Measurements from ENCODE around the gene KCNG4.

Gene KCNG4

GRCh38 chr16:84181144-84181915 lies 58.5 kb downstream of the KCNG4 start:
- no peak for DNase-seq

DNA sequence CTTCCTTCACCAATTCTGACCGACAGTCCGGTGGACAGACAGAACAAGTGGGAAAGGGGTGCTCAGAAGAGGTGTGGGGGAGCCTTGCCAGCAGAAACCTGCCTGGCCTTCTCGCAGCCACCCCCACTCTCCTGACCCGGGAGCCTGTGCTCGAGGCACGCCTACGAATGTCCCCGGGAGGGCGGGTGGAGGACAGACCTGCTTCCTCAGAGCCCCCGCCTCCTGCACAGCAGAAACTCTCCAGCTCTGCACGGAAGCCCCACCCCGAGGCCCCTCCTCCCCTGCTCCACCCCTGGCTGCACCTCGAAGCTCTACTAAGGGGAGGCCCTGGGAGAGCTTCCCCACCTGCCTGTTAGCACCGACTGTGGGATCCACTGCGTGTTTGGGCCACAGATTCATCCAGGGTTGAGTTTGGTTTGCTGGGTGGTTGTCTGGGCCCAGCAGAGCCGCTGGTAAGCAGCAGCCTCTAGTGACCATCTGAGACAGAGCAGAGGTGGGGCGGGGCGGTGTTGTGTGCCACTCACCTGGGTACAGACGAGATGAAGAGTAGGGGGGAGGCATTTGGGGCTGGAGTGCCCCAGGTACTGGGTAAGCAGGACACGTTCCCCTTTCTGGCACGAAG lies 59.2 kb downstream of the KCNG4 start:
- no peak for DNase-seq

DNA sequence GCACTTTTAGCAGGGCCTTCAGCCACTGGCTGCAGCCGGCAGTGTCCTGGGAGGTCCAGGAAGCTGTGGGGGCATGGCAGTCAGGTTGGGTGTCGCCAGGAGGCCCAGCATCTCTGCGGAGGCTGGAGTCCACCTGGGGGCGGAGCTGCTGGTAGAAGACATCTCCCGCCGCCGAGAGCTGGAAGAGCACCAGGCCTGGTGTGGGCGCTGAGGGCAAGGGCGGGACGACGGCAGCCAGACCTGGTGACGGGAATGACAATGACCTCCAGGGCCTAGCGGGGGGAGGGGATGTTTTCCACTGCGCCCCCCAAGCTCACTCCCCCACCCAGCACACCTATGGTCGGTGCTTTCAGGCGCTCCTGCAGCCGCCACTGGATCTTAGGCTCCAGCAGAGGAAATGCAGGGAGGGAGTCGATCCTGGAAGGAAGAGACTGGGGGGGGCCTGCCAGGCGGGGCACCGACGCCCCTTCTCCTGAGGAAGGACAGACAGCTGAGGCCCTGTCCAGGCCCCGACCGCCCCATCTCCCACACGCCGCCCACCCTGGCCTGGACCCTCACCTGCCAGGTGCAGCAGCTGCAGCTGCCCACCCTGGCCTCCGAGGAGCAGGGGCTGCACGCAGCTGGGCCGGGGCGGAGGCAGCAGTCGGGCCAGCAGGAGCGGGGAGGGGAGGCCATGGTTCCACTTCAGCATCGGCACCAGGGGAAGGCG lies 60.0 kb downstream of the KCNG4 start:
- no peak for DNase-seq

GRCh38 chr16:84178892-84179611 lies 60.8 kb downstream of the KCNG4 start:
- DNase-seq: no peak

GRCh38 chr16:84178146-84178765 lies 61.6 kb downstream of the KCNG4 start:
- no peak for DNase-seq

DNA sequence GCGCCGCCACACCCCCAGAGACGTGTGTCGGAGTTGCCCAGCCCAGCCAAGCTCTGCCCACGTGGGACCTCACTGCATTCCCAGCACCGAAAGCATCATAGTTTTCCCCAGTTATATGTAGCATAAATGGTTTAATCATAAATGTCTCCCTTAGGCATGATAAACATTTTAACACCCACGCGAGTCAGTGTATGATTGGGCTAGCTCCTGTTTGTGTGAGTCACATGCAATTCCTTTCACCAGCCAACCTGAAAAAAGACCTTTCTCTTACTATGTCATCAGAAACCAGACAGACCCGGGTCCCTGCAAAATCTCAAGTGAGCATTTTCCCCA lies 62.1 kb downstream of the KCNG4 start:
- DNase-seq: peak; percentile 53

DNA sequence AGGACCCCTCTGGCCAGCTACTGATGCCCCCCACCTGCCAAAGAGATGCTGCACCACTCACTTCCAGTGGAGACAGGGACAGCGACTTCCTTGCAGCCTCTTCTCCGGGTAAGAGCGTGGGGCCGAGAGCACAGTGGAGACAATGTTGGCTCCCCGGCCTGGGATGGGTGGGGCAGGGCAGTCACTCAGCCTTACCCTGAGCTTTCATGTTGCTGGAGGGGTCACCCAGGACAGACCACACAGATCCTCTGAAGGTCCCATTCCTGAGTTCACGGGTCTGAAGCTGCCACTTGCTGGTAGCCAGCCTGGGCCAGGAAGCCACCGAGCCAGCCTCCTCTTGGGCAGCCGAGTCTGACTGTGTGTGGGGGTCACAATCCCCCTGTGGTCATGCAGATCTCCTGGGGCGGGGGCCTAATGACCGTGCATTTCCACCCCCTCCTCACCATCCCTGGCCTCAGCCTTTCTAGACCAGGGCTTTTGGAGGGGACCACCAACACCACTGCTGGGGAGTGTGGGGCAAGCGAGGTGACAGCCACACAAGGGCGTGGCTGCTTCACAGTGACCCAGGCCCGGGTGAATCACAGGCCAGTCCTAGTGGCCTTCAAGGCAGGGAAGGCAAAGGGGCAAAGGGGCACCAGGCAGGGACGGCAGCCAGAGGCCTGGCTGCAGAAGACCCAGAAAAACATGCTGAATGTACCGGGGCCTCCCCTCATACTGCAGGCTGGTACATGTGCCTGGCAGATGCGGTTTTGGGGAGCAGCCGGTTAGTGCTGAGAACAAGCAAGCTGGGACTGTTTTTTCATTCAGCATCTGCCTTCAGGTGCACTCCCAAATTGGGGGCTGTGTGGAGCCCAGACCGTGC lies 63.4 kb downstream of the KCNG4 start:
- no peak for DNase-seq

DNA sequence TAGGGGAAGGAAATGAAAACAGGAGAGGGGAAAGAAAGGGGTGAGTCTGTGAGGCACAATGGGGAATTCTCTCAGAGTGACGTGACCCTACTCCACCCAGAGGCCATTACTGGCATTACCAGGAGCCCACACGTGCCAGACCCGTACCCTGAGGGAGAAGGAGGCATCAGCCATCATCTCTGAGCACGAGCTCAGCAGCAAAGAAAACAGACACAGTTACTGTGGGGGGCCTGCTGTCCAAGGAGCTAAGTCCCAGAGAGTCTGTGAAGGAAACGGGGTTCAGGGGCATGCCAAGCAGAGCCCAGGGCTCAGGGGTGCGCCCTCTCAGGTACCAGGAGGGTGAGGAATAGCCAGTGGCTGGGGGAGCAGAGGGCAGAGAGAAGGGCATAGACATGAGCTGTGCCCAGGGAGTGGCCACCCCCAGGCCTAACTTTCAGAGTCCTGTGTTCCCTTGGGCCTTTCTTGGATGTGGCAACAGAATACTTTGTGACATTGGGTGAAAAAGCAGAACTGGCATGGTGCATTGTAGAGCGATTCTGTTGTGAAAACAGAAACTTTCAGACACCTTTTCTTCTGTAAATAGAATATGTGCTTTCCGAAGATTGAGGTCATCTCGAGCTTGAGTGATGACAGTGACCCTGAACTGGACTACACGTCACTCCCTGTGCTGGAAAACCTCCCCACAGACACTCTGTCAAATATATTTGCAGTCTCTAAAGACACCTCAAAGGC lies 64.3 kb downstream of the KCNG4 start:
- DNase-seq: peak; percentile 47

DNA sequence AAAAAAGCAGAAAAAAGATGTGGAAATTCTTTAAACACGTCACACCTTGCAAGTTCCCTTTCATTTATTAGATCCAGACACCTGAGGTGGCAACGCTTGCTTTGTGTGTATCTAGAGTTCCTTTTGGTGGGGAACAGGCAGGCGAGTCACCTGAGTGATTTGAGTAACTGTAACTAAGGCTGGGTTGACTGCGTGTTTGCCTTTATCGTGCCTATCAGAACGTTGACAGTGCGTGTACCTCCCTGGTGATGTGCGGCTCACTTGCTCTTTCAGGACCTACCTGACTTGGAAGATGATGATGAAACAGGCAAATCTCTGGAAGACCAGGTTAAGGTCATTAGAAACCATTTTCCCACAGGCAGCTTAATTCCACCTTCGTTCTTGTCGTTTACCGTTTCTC lies 65.4 kb downstream of the KCNG4 start:
- no peak for DNase-seq

DNA sequence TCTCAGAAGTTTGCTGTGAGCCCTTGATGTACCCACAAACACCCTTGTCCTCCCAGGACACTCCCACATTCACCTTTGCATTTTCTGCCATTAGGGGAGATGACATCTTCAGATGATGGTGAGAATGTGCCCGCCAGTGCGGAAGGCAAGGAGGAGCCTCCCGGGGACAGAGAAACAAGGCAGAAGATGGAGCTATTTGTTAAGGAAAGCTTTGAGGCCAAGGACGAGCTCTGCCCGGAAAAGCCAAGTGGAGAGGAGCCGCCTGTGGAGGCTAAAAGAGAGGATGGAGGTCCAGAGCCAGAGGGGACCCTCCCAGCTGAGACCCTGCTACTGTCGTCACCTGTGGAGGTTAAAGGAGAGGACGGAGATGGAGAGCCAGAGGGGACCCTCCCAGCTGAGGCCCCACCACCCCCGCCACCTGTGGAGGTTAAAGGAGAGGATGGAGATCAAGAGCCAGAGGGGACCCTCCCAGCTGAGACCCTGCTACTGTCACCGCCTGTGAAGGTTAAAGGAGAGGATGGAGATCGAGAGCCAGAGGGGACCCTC lies 70.0 kb downstream of the KCNG4 start:
- no peak for DNase-seq

Measured in fibroblast of skin of scalp (primary cell).